ENCODE results near the gene PLVAP.

DNA sequence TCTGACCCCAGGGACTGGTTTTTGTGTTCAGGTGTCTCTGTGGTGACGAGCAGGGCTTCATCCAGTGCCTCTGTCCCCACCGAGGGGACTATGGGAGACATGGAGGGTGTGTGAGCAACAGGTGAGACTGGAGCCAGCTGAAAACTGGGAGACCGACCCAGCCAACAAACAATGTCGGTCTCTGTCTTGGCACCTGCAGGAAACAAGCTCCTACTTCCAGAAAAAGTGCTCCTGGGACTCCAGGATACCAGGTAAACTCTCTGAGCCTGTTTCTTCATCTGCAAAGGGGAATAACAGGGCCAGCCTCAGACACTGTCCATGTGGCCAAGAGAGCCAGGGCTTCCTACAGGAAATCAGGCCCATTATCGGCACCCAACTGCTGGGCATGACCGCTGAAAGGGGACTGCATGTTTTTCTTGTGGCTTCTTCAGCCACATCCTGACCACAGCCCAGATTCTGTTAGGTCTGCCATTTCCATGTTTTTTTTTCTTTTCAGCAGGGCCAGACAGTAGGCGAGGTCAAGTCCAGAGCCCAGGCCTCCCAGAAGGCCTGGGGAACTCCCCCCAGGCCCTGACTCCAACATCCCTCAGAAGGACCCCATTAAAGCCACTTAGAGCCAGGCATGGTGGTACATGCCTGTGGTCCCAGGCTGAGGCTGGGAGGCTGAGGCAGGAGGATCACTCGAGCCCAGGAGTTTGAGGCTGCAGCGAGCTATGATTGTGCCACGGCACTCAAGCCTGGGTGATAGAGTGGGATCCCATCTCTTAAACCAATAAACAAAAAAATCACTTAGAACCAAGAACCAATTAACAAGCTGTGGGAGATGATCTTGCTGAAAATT is 29.1 kb upstream of the PLVAP start:
- TF ChIP-seq, protein P1, sequence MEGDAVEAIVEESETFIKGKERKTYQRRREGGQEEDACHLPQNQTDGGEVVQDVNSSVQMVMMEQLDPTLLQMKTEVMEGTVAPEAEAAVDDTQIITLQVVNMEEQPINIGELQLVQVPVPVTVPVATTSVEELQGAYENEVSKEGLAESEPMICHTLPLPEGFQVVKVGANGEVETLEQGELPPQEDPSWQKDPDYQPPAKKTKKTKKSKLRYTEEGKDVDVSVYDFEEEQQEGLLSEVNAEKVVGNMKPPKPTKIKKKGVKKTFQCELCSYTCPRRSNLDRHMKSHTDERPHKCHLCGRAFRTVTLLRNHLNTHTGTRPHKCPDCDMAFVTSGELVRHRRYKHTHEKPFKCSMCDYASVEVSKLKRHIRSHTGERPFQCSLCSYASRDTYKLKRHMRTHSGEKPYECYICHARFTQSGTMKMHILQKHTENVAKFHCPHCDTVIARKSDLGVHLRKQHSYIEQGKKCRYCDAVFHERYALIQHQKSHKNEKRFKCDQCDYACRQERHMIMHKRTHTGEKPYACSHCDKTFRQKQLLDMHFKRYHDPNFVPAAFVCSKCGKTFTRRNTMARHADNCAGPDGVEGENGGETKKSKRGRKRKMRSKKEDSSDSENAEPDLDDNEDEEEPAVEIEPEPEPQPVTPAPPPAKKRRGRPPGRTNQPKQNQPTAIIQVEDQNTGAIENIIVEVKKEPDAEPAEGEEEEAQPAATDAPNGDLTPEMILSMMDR (IDR thresholded peaks at IDR 0.05) = no peak
- TF ChIP-seq POLR2A (IDR thresholded peaks at IDR 0.05) = no peak

Measured in Peyer's patch (tissue), 4 donors.